ENCODE measurements around the gene AMN1.

DNA sequence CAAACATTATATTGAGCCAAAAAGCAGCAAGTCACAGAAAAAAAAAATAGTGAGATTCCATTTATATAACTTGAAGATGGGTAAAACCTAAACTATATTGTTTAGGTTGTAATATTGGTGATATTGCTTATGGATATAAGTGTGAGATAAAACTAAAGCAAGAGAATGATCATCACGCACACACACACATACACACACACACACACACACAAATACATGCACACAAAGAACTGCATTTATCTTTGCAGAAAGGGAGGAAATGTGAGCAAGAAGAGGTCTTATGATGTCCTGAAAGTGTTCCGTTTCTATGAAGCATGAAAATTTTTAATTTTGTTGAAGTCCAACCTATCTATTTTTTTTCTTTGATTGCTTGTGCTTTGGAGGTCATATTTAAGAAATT lies 16.4 kb upstream of the AMN1 start:
- TF ChIP-seq, protein P1, sequence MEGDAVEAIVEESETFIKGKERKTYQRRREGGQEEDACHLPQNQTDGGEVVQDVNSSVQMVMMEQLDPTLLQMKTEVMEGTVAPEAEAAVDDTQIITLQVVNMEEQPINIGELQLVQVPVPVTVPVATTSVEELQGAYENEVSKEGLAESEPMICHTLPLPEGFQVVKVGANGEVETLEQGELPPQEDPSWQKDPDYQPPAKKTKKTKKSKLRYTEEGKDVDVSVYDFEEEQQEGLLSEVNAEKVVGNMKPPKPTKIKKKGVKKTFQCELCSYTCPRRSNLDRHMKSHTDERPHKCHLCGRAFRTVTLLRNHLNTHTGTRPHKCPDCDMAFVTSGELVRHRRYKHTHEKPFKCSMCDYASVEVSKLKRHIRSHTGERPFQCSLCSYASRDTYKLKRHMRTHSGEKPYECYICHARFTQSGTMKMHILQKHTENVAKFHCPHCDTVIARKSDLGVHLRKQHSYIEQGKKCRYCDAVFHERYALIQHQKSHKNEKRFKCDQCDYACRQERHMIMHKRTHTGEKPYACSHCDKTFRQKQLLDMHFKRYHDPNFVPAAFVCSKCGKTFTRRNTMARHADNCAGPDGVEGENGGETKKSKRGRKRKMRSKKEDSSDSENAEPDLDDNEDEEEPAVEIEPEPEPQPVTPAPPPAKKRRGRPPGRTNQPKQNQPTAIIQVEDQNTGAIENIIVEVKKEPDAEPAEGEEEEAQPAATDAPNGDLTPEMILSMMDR (IDR thresholded peaks at IDR 0.05; ENCODE audit: low read length), result no peak
- TF ChIP-seq EZH2 (optimal IDR thresholded peaks at IDR 0.05; ENCODE audit: low read depth, low read length), result no peak
- TF ChIP-seq EZH2phosphoT487 (IDR thresholded peaks at IDR 0.05; ENCODE audit: low read length), result no peak
